Neural cell (in vitro differentiated cells): ENCODE measurements around the gene DNAJC5G.

ENCODE experiments used
- CTCF ChIP-seq: fragments of 450-650 bp; IDR thresholded peaks from 2 replicates; pipeline ENCODE4 v1.5.1; 2014; ENCODE audit warnings: antibody characterized with exemption, mild to moderate bottlenecking, moderate library complexity; ENCODE audit not compliant: poor library complexity, severe bottlenecking
- EP300 ChIP-seq: fragments of 450-650 bp; conservative IDR thresholded peaks from 2 replicates; pipeline ENCODE4 v1.6.1; 2014; ENCODE audit warnings: antibody characterized with exemption, mild to moderate bottlenecking, moderate library complexity; ENCODE audit not compliant: poor library complexity, severe bottlenecking
- EZH2 ChIP-seq: fragments of 200-600, 300-800 bp; shearing (Covaris generic), sonication (generic); IDR thresholded peaks from 2 replicates; pipeline ENCODE4 v1.6.1; 2014; ENCODE audit warnings: antibody characterized with exemption, low read length, borderline replicate concordance, mild to moderate bottlenecking; ENCODE audit not compliant: insufficient read depth, poor library complexity, severe bottlenecking
- MXI1 ChIP-seq: fragments of 450-650 bp; conservative IDR thresholded peaks from 2 replicates; pipeline ENCODE4 v1.6.1; 2014; ENCODE audit warnings: antibody characterized with exemption, mild to moderate bottlenecking; ENCODE audit not compliant: poor library complexity, severe bottlenecking
- POLR2AphosphoS5 ChIP-seq: IDR thresholded peaks from 2 replicates; pipeline ENCODE4 v1.6.1; 2012
- RAD21 ChIP-seq: fragments of 450-650 bp; conservative IDR thresholded peaks from 2 replicates; pipeline ENCODE4 v1.6.1; 2014; ENCODE audit warnings: antibody characterized with exemption, mild to moderate bottlenecking, moderate library complexity
- SMC3 ChIP-seq: fragments of 450-650 bp; conservative IDR thresholded peaks from 2 replicates; pipeline ENCODE4 v1.6.1; 2014; ENCODE audit warnings: antibody characterized with exemption, mild to moderate bottlenecking, moderate library complexity; ENCODE audit not compliant: poor library complexity
- TAF1 ChIP-seq: IDR thresholded peaks from 2 replicates; pipeline ENCODE4 v1.6.1; 2012; ENCODE audit warnings: low read depth

DNA sequence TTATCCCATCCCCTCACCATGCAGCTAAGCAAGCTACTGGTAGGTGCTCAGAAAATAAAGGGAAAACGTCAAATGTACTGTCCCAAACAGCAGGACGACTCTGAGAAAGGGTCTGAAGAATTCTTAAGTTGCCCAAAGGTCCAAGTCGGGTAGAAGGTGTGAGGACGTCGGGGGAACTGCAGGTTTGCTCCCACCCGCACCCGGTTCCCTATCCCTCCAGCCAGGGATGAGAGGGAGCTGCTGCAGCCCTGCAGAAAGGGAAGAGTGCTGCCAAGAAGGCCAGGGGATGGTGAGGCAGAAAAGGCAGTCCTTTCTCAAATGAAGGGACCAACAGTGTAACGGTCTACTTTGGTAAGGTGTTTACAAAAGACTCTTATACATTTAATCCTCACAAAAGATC, 39.9 kb downstream of the DNAJC5G start:
- TF ChIP-seq CTCF (no peak), SMC3 (no peak), TAF1 (no peak), MXI1 (no peak), POLR2AphosphoS5 (no peak), EZH2 (no peak), EP300 (no peak), RAD21 (no peak)
